ENCODE measurements around the gene MRC1.
A peak's percentile ranks its signal among the peaks of the same experiment; 100 is the strongest.

Gene MRC1

DNA sequence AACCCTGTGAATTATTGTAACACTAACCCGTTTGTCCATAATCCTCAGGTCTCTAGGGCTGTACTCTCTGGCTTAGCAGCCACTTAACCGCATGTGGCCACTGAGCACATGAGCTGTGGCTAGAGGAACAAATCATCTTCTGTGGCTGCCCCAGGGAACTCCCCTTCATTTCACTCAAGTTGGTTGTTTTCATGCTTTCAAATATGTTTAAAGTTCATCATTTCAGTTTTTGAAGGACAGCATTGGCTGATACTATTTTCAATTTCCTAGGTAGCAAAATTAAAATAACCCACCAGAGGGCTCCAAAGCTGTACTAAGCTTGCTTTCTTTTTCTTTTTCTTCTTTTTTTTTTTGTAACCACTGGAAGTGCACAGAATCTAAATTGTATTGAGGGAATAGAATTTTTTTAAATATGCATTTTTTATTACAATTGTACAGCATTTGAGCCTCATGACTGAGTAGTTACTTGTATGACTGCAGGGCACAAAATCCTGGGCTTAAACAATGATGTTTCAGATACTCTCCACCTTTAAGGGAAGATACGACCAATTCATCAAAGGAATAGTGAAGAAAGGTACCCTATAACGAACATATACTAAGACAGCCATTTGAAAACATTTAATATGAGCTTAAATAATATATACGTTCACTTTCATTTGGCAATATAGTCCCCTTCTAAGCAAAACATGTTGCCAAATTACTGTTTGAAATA is 38.6 kb downstream of the MRC1 start:
- DNase-seq (ENCODE audit: low spot score) = peak; percentile 37

DNA sequence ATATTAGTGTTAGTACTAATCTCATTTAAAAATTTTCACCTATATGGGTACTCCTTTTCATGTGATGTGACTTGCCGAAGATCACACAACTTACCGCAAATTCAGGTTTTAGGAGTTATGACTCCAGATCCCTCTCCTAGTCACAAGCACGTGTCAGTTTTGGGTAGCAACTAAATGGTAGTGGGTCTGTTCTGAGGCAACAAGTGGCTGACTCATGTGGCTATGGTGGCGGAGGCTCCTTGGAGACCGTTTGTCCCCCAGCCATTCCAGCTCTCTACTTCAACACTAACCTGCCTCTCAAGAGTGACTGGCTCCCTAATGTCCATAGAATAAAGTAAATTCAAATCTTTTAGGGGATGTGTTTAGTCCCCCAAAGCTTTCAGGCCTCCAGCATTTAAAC is 39.5 kb downstream of the MRC1 start:
- no peak for DNase-seq (ENCODE audit: low spot score)

- no peak for DNase-seq (ENCODE audit: low spot score)
Observed at GRCh38 chr10:17850501-17850900, 41.4 kb downstream of the MRC1 start.

DNA sequence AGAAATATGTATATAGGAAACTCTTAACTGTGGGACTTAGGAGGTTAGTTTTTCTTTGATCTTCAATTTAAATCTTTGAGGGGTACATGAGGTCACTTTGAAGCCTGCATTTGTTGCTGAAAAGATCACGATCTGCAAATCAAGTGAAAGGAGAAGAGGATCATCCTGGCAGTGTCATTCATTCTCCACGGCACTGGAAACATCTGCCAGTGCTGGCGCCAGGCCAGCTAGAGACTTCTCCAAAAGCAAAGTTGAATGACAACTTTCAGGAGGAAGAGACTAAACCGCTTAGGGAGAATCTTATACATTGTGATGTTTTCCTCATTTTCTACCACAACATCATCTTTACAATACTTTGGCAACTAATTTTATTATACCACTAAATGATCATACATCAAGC is 42.5 kb downstream of the MRC1 start:
- DNase-seq (ENCODE audit: low spot score) = peak; percentile 86

DNA sequence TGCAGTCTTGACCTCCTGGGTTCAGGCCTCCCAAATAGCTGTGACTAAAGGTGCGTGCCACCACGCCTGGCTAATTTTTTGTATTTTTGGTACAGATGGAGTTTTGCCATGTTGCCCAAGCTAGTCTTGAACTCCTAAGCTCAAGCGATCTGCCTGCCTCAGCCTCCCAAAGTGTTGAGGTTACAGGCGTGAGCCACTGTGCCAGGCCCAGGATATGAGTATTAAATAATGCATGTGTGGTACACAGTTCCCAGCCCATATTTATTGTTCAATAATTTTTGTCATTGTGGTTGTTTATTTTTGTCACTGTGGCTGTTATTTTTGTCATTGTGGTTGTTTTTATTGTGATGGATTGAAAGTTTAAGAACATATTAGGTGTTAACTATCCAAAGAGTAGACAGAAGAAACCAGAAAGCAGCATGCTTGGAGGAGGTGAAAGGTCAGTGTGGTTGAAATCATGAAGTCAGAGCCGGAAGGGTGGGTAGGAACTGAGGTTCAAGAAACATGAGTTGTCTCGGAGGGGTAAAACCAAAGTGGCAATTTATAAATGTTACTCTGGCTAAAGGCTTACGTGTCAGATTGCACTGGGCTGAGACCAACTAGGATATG is 45.0 kb downstream of the MRC1 start:
- DNase-seq (ENCODE audit: low spot score) = no peak

- DNase-seq (ENCODE audit: low spot score) = no peak
Observed at GRCh38 chr10:17857040-17857439, 47.9 kb downstream of the MRC1 start.

GRCh38 chr10:17859492-17860156 is 50.5 kb downstream of the MRC1 start:
- no peak for DNase-seq (ENCODE audit: low spot score)

GRCh38 chr10:17861760-17862159 is 52.6 kb downstream of the MRC1 start:
- no peak for DNase-seq (ENCODE audit: low spot score)

GRCh38 chr10:17865351-17865750 is 56.2 kb downstream of the MRC1 start:
- DNase-seq (ENCODE audit: low spot score) = no peak

DNA sequence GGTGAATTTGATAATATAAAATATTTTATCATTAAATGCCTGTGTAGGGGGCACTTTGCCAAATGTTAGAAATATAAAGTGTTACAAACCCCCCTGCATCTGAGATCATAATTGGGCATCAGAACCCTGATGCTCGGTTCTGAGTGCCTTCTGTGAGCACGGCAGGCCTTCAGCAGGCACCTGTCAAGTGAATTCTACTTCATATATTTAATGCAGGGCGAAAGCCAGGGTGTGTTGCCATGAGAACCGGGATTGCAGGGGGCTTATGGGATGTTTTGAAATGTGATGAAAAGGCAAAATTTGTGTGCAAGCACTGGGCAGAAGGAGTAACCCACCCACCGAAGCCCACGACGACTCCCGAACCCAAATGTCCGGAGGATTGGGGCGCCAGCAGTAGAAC is 57.2 kb downstream of the MRC1 start:
- DNase-seq (ENCODE audit: low spot score) = no peak

- DNase-seq (ENCODE audit: low spot score) = no peak
Observed at GRCh38 chr10:17867056-17867455, 57.9 kb downstream of the MRC1 start.

DNA sequence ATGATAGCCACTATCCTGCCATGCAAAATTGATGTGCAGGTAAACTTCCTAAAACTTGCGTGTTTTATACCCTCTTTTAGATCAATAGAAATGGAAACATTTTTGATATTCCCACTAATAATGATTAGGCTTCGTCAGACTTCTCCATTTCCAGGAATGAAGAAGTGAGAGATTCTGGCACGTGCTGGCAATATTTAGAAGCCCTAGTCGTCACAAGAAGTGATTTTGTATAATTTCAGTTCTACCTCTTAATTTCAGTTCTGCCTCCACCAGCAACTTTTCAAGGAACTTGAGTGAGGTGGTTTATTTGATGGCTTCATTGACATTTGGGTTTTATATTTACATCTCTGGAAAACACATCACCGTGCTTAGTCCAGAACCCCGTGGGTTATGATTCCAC is 61.9 kb downstream of the MRC1 start:
- DNase-seq (ENCODE audit: low spot score) = no peak

DNA sequence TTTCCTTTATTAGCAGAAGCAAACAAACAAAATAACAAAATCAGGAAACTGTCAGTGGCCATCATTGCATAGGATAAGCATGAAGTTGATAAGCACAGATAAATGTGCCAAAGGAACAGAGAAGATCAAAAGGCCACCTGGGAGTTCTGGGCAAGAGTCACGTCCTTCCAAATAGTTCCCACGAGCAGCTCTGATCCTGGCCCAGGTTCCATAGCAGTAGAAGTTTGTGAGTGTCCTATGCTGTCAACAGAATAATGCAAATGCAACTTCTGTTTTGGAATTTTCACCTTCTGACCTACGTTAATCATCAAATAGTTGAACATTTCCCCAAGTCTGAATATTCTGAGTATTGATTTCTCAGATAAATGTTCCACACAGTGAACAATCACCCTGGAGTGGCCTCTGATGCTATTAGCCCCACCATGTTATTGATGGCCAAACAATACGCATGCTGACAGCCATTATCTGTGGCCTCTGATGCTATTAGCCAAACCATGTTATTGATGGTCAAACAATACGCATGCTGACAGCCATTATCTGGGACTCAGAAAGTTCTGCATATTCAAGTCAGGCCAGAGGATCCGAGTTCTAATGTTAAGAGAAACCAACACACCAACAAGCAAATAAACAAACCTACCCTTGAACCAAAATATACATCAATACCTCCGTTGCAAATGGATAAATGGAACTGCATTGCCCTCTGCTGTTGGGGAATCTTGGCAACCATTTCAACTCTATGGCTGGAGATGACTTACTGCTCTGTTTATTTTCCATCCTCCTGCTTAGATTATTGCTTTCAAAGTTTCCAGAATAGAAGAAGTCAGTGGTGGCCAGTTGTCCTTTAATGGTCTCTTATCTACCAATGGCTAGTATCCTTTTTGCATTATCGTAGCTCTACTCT is 63.3 kb downstream of the MRC1 start:
- DNase-seq (ENCODE audit: low spot score) = peak; percentile 28

DNA sequence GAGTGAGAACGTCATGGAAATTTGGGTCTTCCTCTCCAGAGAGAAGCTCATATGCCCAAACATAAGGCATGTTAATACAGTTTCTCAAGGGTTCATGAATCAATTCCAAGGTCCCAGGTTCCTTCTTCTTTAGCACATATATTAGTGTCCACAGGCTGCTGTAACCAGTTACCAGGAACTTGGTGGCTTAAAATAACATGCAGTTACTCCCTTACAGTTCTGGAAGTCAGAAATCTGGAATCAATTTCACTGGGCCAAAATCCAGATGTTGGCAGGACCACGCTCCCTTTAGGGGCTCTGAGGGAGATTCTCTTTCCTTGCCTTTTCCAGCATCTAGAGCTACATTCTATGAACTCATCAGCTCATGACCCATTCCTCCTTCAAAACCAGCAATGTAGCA is 64.8 kb downstream of the MRC1 start:
- no peak for DNase-seq (ENCODE audit: low spot score)

DNA sequence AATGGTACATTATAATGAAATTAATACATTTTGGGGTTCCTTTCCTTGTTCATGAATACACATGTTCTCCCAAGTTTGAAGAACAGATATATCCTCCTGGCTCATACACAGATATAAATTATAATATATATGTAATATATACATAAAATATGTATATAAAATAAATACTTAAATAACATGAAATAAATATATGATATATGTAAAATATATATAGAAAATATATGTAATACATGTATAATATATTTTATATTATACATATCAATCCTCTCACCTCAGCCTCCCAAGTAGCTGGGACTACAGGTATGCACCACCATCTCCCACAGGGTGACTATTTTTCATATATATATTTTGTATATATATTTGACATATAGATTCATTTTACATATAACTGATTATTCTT is 68.0 kb downstream of the MRC1 start:
- DNase-seq (ENCODE audit: low spot score) = no peak

DNA sequence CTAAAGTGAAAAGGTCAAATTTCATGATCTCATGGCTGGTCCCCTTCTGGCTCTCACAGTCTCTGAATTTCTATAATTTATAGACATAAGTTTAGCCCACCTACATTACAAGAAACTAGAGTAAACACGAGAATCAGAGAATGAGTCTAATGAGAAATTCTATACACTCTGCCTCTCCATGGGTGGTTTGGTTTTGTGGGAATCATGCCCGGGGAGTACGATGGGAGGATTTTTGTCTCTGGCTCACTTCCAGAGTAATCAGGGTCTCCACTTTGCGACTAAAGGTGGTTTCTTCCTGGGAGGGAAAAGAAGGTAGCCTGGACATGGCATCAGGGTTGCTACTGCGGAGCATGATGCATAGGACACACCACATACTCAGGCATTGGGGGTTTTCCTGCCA is 69.7 kb downstream of the MRC1 start:
- no peak for DNase-seq (ENCODE audit: low spot score)

- DNase-seq (ENCODE audit: low spot score) = no peak
Observed at GRCh38 chr10:17880601-17881000, 71.5 kb downstream of the MRC1 start.

- DNase-seq (ENCODE audit: low spot score) = peak; percentile 16
Observed at GRCh38 chr10:17882557-17882956, 73.4 kb downstream of the MRC1 start.

GRCh38 chr10:17883621-17884020 is 74.5 kb downstream of the MRC1 start:
- no peak for DNase-seq (ENCODE audit: low spot score)

DNA sequence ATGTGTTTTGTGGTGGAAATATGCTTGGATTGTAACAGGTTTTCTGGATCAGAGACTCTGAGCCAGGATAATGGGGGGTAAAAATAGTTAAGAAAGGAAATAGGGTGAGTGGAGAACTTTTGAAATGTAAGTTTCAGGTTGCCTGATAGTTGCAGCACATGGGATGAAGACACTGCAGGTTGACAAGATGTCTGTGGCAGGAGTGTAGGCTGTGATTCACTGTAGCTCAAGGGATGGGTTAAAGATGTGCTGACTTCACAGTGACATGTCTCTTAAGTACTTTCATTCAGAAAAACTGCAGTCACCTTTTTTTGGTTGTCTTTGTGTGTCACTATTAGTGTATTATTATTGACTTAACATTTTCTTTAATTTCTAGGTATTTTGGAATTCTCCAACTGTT is 79.0 kb downstream of the MRC1 start:
- no peak for DNase-seq (ENCODE audit: low spot score)

GRCh38 chr10:17891435-17891834 is 82.3 kb downstream of the MRC1 start:
- DNase-seq (ENCODE audit: low spot score) = no peak

DNA sequence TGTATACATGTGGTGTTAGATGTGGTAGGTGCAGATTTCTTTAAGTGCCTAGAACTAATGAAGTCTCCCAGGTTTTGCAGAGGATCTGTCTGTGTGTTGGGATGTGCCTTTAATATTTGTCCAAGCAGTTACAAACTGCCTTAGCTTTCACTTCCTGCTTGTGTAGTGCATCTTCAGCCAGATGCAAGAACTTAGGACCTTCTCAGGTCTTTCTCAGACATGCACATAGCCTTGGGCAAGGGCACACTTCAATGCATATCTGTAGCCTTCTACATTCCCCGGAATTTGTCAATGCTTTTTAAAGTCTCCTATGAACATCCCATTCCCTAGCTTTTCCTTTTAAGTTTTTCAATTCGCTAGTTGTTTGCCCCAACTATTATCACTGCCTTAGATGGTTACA is 95.4 kb downstream of the MRC1 start:
- no peak for DNase-seq (ENCODE audit: low spot score)

GRCh38 chr10:17905491-17905890 is 96.3 kb downstream of the MRC1 start:
- no peak for DNase-seq (ENCODE audit: low spot score)

All from pons (tissue), 1 donor.